Stimulated activated CD4-positive, alpha-beta T cell treated with anti-CD3 and anti-CD28 coated beads, Interleukin-4, amount 100 ng/mL, for 24 hours (primary cell): ENCODE data around the gene MRM1.

ENCODE experiments used
- DNase-seq: peaks from one replicate; pipeline ENCODE4 v3.0.0-alpha.2; 2020

The MRM1 gene

DNA sequence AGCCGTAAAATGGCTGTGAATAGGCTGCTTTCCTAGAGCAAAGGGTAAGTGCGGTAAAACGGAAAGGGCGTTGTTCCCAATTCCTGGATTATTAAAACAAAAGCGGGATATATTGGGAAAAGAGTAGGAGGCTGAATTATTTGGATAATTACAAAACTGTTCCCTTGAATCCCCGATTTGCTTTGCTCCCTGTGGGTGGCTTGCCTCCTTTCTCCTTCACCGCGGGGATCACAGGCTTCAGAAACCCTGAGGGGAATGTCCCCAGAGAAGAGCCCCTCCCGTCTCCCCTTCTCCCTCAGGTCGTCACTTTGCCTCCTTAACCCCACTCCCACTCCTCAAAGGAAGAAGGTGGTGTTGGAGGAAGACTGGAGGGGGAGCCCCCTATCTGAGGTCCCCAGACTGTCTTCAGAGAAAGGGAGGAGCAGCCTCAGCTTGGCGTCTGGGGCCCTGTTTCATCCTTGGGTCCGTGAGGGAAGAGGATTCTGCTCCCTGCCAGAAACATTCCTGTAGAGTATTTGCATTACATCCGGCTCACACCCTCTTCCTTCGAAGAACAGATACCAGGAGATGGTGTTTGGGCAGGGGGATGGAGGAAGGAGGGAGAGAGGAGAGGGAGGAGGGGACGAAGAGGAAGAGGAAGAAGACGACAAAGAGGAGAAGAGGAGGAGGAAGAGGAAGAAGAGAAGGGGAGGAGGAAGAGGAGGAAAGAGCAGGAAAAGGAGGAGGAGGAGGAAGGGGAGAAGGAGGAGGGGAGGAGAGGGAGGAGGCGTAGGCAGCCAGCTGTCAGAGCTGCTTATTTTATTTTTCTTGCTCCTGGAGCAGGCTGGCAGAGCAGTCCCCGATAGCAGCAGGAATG is 31.8 kb downstream of the MRM1 start:
- no peak for DNase-seq

GRCh38 chr17:36640346-36640745 is 39.0 kb downstream of the MRM1 start:
- no peak for DNase-seq

DNA sequence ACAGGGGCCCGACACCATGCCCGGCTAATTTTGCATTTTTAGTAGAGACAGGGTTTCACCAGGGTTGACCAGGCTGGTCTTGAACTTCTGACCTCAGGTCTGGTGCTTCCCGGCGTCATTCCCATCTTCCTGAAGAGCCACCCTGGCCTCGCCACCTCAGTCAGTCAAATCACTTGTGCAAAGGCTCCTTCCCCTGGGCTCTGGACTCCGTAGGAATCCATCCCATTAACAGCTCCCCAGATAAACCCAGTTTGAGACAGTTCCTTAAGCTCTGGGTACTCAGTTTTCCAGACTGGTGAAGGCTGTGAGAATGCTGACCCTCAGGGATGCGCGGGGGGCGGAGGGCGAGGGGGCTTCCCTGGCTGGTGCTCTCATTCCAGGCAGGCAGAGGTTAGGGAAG is 39.5 kb downstream of the MRM1 start:
- DNase-seq, result no peak

- DNase-seq, result no peak
Observed at GRCh38 chr17:36641331-36641876, 40.0 kb downstream of the MRM1 start.

DNA sequence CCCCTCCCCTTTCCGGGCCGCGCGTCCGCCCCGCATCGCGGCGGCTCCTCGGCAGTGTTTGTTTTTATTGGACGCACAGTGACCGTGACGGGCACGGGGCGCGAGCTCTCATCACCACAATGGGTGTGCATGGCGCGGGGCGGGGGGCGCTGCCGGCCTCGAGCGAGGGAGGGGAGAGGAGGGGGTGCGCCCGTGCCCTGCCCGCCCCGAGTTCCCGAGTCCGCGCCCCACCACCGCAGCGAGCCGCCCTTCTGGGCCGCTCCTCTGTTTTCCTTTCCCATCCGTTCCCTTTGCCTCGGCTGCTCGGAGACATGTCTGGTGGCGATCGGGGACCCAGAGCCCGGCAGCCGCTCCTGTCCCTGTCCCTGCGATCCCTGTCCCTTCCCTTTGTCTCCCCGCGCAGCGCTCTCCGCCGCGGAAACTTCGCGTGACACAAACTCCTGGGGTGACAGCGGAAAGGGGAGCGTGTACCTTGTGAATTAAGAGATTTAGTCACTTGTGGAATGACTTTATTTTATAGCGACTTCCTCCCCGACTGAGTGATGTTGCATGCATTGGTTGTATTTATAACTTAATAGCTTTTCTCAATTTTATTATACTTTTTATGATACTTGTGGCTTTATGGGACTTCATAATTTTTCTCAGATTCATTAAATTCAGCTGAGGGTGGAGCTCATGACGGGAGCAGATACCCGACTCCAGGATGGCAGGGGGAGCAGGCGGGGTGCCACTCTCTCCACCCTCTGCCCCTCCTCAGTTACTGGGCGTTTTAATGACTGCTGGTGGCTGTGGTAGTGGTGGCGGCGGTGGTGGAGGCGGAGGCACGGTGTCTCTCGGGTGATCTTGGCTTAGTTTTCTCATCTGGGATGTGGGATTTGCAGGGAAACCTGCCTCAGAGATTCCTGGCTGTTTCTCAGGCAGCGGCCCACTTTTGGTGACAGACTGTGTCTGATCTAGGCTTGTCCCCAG is 40.8 kb downstream of the MRM1 start:
- no peak for DNase-seq

- DNase-seq, result no peak
Observed at GRCh38 chr17:36643086-36643685, 41.8 kb downstream of the MRM1 start.

GRCh38 chr17:36645422-36645821 is 44.0 kb downstream of the MRM1 start:
- DNase-seq, result no peak

DNA sequence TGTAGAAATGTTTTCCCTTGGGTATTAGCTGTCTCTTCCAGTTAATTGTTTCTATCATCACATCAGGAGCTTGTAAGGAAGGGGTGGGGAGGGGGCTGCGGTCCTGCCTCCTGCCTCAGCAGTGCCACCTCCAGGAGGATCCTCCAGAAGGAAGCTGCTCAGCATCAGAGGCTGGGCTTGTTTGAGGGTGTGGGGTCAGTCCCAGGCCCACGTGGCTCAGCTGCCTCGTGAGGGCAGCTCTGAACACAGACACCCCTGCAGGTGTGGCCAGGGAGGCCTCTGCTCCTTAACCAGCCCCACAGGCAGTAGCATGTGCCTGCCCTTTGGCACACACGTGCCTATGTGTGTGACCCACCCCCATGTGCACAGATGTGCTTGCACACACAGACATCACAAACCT is 46.3 kb downstream of the MRM1 start:
- no peak for DNase-seq

GRCh38 chr17:36650096-36650775 is 48.9 kb downstream of the MRM1 start:
- DNase-seq, result no peak

DNA sequence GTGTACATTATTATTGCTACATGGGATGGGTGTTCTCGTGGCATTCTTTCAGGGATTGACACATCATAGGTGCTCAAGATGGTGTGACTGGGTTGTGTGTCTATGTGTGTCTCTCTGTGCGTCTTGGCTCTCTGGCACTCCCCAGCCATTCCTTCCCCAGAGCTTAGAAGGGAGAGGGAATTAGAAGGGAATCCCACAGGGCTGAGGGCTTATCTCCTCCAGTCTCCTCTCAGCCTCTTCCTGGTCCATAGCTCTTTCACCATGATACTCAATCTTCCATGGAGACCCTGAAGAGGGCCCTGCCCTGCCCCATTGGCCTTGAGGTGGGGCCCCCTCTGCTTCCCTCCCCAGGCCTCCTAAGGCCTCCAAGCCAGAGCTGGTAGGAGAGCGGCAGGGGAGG is 52.0 kb downstream of the MRM1 start:
- no peak for DNase-seq

DNA sequence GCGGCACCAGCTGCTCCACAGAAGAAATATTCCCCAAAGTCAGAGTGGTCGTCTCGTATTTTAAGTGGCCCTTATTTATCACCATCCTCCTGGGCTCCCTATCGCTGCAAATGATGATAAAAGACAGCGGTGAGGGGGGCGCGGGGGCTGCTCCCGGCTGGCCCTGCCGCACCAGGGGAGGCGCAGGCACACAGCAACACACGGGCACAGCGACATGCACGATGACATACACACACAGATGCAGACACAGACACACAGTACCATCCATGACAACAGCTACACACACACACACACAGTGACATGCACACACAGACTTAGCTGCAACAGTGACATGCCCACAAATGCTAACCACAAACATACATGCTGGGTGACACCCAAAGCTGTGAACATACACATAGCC is 52.5 kb downstream of the MRM1 start:
- DNase-seq, result no peak

DNA sequence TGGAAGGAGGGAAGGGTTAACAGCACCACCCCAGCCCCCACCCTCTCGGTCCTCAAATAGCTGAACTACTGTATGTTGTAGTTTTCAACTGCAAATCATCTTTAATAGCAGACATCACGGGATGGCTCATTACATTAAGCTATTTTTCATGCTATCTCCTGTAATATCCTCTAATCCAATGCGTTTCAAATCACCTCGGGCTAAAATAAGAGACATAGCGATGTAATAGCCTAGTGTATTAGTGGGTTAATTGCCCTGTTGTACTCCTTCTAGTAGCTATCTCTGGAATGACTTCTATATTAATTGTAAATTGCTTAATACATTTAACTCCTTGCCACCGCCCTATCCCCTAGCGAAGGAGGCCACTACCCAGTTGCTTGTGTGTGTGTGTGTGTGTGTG is 54.3 kb downstream of the MRM1 start:
- no peak for DNase-seq

- no peak for DNase-seq
Observed at GRCh38 chr17:36657390-36657762, 56.0 kb downstream of the MRM1 start.

GRCh38 chr17:36657763-36658490 is 56.5 kb downstream of the MRM1 start:
- DNase-seq, result no peak
